ENCODE data around the gene RNF220. TPM values are rescaled to one million over a fixed set of nuclear protein-coding genes. Genes with fewer than 3 reads are reported as not detected.

The RNF220 gene
- total RNA-seq, 4 donors from 2014 or later: 45.8 to 169 (median 89.4) TPM

GRCh38 chr1:44613941-44614340, 208.9 kb downstream of the RNF220 start:
- intact Hi-C loops (cut with DNase I; ENCODE audit: low total_unique reads) (no loop called here), in situ Hi-C loops (cut with MboI; ENCODE audit: low pct_ligation_motif_present in 1 of 4, low pct_unique_long_range_greater_than_20kb in 1 of 4, low sequenced_read_pairs in 3 of 4) (no loop called here)
- Histone ChIP-seq H3K4me3 (no peak overlapping the region), H3K9me3 (no peaks in the 10 kb centered on the region), H3K4me1 (peaks cover 0 to 10% (median 8%) of the 10 kb centered on the region in 4 donors), H3K36me3 (no peaks in the 10 kb centered on the region), H3K27me3 (peaks cover 19% of the 10 kb centered on the region), H3K27ac (no peak overlapping the region)
- 60 to 71% methylated on average over 1 to 3 of the region's 6 CpGs for WGBS, 2 donors (ENCODE audit: low coverage in 1 of 2)
- TF ChIP-seq POLR2A (IDR thresholded peaks at IDR 0.05) (no peak), EP300 (IDR thresholded peaks at IDR 0.05; ENCODE audit: low read depth) (no peak), POLR2AphosphoS5 (IDR thresholded peaks at IDR 0.05) (no peak)
- no peak for DNase-seq

GRCh38 chr1:44616284-44616990, 211.4 kb downstream of the RNF220 start:
- TF ChIP-seq POLR2A (IDR thresholded peaks at IDR 0.05): no peak
- TF ChIP-seq CTCF (IDR thresholded peaks at IDR 0.05): no peak
- no peak for TF ChIP-seq EP300 (IDR thresholded peaks at IDR 0.05; ENCODE audit: low read depth)
- no peak for TF ChIP-seq POLR2AphosphoS5 (IDR thresholded peaks at IDR 0.05)
- Histone ChIP-seq H3K4me3 (peak overlapping the region in 2 of 4 donors; percentile 30 to 31), H3K27me3 (peaks cover 19% of the 10 kb centered on the region)

GRCh38 chr1:44616991-44617702, 212.1 kb downstream of the RNF220 start:
- H3K27me3 ChIP-seq: peaks cover 19% of the 10 kb centered on the region
- H3K4me3 ChIP-seq: peak overlapping the region in 3 of 4 donors; percentile 11 to 31 (median 30)
- in situ Hi-C loops (cut with MboI; ENCODE audit: low pct_ligation_motif_present in 1 of 4, low pct_unique_long_range_greater_than_20kb in 1 of 4, low sequenced_read_pairs in 3 of 4): no loop called here
- DNase-seq: peak; percentile 26
- no peaks in the 10 kb centered on the region for H3K9me3 ChIP-seq
- H3K4me1 ChIP-seq: peaks cover 0 to 9% (median 7%) of the 10 kb centered on the region in 4 donors
- TF ChIP-seq EP300 (IDR thresholded peaks at IDR 0.05; ENCODE audit: low read depth): no peak
- TF ChIP-seq POLR2AphosphoS5 (IDR thresholded peaks at IDR 0.05): no peak
- TF ChIP-seq POLR2A (IDR thresholded peaks at IDR 0.05): no peak
- TF ChIP-seq CTCF (IDR thresholded peaks at IDR 0.05): no peak
- intact Hi-C loops (cut with DNase I; ENCODE audit: low total_unique reads): no loop called here
- no peaks in the 10 kb centered on the region for H3K36me3 ChIP-seq
- H3K27ac ChIP-seq: no peak overlapping the region
- WGBS, 2 donors (ENCODE audit: low coverage in 1 of 2): 45% methylated on average over 52 of the region's 63 CpGs; no CpG with 5 or more reads in 1 of the 2 donors

More at GRCh38 chr1:44616284-44616990, 211.4 kb downstream of the RNF220 start:
- in situ Hi-C loops (cut with MboI; ENCODE audit: low pct_ligation_motif_present in 1 of 4, low pct_unique_long_range_greater_than_20kb in 1 of 4, low sequenced_read_pairs in 3 of 4) (no loop called here), intact Hi-C loops (cut with DNase I; ENCODE audit: low total_unique reads) (no loop called here)
- no peak for DNase-seq
- H3K4me1 ChIP-seq: peaks cover 0 to 9% (median 7%) of the 10 kb centered on the region in 4 donors
- 71 to 100% methylated on average over 1 to 4 of the region's 4 CpGs for WGBS, 2 donors (ENCODE audit: low coverage in 1 of 2)
- no peak overlapping the region for H3K27ac ChIP-seq
- H3K36me3 ChIP-seq: no peaks in the 10 kb centered on the region
- no peaks in the 10 kb centered on the region for H3K9me3 ChIP-seq

- no peak for DNase-seq
- Histone ChIP-seq H3K4me1 (peaks cover 0 to 9% (median 7%) of the 10 kb centered on the region in 4 donors), H3K27ac (no peak overlapping the region), H3K27me3 (peaks cover 19% of the 10 kb centered on the region), H3K4me3 (no peak overlapping the region), H3K36me3 (no peaks in the 10 kb centered on the region), H3K9me3 (no peaks in the 10 kb centered on the region)
- in situ Hi-C loops (cut with MboI; ENCODE audit: low pct_ligation_motif_present in 1 of 4, low pct_unique_long_range_greater_than_20kb in 1 of 4, low sequenced_read_pairs in 3 of 4) (no loop called here), intact Hi-C loops (cut with DNase I; ENCODE audit: low total_unique reads) (no loop called here)
- WGBS, 2 donors (ENCODE audit: low coverage in 1 of 2): 67 to 70% methylated on average over 1 of the region's 1 CpG
- TF ChIP-seq POLR2AphosphoS5 (IDR thresholded peaks at IDR 0.05) (no peak), CTCF (IDR thresholded peaks at IDR 0.05) (no peak), POLR2A (IDR thresholded peaks at IDR 0.05) (no peak), EP300 (IDR thresholded peaks at IDR 0.05; ENCODE audit: low read depth) (no peak)
Observed at GRCh38 chr1:44617703-44618029, 212.6 kb downstream of the RNF220 start.
